ENCODE data around the gene PNKD. TPM values are rescaled to one million over a fixed set of nuclear protein-coding genes. Genes with fewer than 3 reads are reported as not detected.

Gene PNKD
- total RNA-seq, 1 donor from 2014 or later = 30.9 TPM

GRCh38 chr2:218273908-218274249 is 3.6 kb downstream of the PNKD start:
- no peak for ATAC-seq

- no peak for ATAC-seq
These were observed 4.3 kb downstream of the PNKD start for GRCh38 chr2:218274586-218274985.

GRCh38 chr2:218275371-218276072 is 5.2 kb downstream of the PNKD start:
- ATAC-seq = no peak

- no peak for ATAC-seq
These were observed 6.9 kb downstream of the PNKD start for GRCh38 chr2:218276986-218277755.

- no peak for ATAC-seq
These were observed 7.6 kb downstream of the PNKD start for GRCh38 chr2:218277921-218278320.

GRCh38 chr2:218278531-218279360 is 8.4 kb downstream of the PNKD start:
- no peak for ATAC-seq

- ATAC-seq = no peak
These were observed 10.0 kb downstream of the PNKD start for GRCh38 chr2:218280260-218280870.

- no peak for ATAC-seq
These were observed 11.1 kb downstream of the PNKD start for GRCh38 chr2:218281449-218281848.

- peak; percentile 65 for ATAC-seq
These were observed 12.1 kb downstream of the PNKD start for GRCh38 chr2:218282173-218282991.

- peak; percentile 48 for ATAC-seq
These were observed 13.9 kb downstream of the PNKD start for GRCh38 chr2:218284106-218284811.

- peak; percentile 43 for ATAC-seq
These were observed 15.3 kb downstream of the PNKD start for GRCh38 chr2:218285604-218286003.

GRCh38 chr2:218286570-218287459 is 16.5 kb downstream of the PNKD start:
- peak; percentile 82 for ATAC-seq

GRCh38 chr2:218289639-218290315 is 19.5 kb downstream of the PNKD start:
- peak; percentile 25 for ATAC-seq

- ATAC-seq = no peak
These were observed 20.3 kb downstream of the PNKD start for GRCh38 chr2:218290316-218291261.

- no peak for ATAC-seq
These were observed 21.2 kb downstream of the PNKD start for GRCh38 chr2:218291318-218292047.

GRCh38 chr2:218292048-218293014 is 22.0 kb downstream of the PNKD start, which contains the start of gene TMBIM1:
Gene TMBIM1, minus strand, starts transcription at chr2:218292503. Its CDS starts 10,362 bp downstream, at chr2:218282141.
- peak; percentile 79 for ATAC-seq

Data from esophagus mucosa (tissue), 1 donor.